Measurements from ENCODE around the gene PHLPP2.

GRCh38 chr16:71737501-71737900, 13.0 kb upstream of the PHLPP2 start:
- TF ChIP-seq CTCF (IDR thresholded peaks at IDR 0.05) (no peak), POLR2AphosphoS5 (IDR thresholded peaks at IDR 0.05; ENCODE audit: low read depth, low read length) (no peak), TCF7L2 (IDR thresholded peaks at IDR 0.05; ENCODE audit: low read depth, low read length) (no peak), SIN3A (IDR thresholded peaks at IDR 0.05; ENCODE audit: borderline replicate concordance, insufficient read depth, low read depth, low read length) (no peak), REST (IDR thresholded peaks at IDR 0.05; ENCODE audit: insufficient read depth in 1 of 2, low read depth in 2 of 2, low read length in 1 of 2) (no peak)

Measured in Panc1 (cell line).